Stimulated activated naive CD8-positive, alpha-beta T cell treated with anti-CD3 and anti-CD28 coated beads, Interleukin-15, Interleukin-2, amounts not matched to agents 100 ng/mL and 50 ng/mL, for 24 hours (primary cell): ENCODE measurements around the gene GPR68.
"Not testable (repeated sequence)": the region's sequence is repeated elsewhere in the genome, so short reads cannot be mapped to it uniquely, and the experiment has no call there.

Experiments used
- H3K27ac Mint-ChIP-seq: one replicate; pipeline ENCODE4 v1.8.0; 2021; ENCODE audit warnings: mild to moderate bottlenecking, mixed read lengths
- H3K27me3 Mint-ChIP-seq: one replicate; pipeline ENCODE4 v1.8.0; 2021; ENCODE audit warnings: mixed read lengths
- H3K36me3 Mint-ChIP-seq: one replicate; pipeline ENCODE4 v1.8.0; 2021; ENCODE audit warnings: low read depth, mixed read lengths
- H3K4me1 Mint-ChIP-seq: one replicate; pipeline ENCODE4 v1.8.0; 2021; ENCODE audit warnings: low read depth, mixed read lengths
- H3K4me3 Mint-ChIP-seq: one replicate; pipeline ENCODE4 v1.8.0; 2021; ENCODE audit warnings: mild to moderate bottlenecking, mixed read lengths
- H3K9me3 Mint-ChIP-seq: one replicate; pipeline ENCODE4 v1.8.0; 2021; ENCODE audit warnings: mixed read lengths

GPR68 gene

DNA sequence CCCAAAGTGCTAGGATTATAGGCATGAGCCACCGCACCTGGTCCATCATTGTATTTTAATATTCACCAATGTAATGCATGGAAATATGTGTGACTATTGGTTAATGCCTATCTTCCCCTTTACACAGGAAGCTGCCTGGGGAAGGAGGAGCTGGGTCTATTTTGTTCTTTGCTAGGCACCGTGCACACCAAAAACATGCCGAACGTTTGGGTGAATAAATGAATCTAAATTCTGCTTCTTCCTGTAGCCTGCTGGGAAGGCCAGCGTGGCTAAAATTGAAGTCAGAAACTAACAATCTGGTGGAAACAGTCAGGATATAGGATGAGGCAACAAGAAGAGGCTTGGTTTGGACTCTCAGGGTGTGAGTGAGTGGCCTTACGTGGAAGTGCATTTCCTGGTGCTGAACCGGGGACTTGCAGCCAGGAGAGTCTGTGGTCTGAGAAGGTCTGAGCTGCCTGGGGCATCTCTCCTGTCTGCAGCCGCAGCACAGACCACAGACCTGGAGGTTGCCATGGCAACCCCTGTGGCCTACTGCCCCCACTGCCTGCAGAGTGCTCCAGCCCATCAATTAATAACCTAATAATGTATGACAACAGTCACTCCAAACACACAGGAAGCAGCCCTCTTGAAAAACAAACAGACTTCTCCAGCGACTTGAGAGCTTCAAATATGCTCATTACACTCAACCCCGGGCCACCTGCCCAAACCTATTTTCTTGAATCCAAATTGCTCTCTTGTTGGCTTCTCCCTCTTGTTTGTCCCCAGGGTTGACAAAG, 5.5 kb upstream of the GPR68 start:
- peak overlapping the region; percentile 84 for H3K27ac Mint-ChIP-seq
- H3K27me3 Mint-ChIP-seq = no peaks in the 10 kb centered on the region
- H3K4me3 Mint-ChIP-seq = peak overlapping the region; percentile 45
- H3K9me3 Mint-ChIP-seq = peaks cover 4% of the 10 kb centered on the region
- peaks cover 91% of the 10 kb centered on the region for H3K4me1 Mint-ChIP-seq
- H3K36me3 Mint-ChIP-seq = peaks cover 12% of the 10 kb centered on the region

DNA sequence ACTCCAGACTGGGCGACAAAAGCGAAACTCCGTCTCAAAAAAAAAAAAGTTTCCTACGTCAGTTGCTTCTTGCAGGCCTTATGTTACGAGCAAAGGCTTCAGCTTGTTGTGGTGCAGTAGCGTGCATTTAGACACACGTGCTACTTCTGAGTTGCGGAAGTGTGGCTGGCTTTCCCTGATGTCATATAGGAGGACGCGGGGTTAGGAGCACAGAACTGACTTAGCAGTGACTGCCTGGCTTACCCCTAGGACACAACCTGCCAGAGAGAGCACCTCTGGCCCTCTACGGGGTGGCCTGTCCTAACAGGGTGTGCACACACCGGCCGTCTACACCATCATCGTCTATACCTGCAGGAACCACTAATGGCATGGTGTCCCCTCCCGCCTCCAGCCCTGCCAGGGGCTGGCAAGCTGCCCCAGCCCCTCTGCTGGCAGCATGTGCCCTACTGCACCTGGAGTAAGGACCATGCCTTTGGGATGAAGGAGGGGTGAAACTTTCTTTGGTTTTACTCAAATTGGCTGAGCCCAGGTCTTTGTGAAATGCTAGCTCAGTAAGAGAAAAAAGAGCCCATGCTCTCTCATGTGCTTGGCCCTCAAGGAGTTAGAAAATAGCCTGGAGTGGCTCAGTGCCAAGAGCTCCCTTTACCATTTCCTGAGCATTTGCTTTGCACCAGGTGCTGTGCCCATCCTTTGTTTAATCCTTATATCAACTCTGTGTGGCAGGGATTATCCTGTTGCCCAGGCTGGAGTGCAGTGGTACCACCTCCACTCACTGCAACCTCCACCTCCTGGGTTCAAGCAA, 1.7 kb upstream of the GPR68 start:
- peaks cover 17% of the 10 kb centered on the region for H3K36me3 Mint-ChIP-seq

DNA sequence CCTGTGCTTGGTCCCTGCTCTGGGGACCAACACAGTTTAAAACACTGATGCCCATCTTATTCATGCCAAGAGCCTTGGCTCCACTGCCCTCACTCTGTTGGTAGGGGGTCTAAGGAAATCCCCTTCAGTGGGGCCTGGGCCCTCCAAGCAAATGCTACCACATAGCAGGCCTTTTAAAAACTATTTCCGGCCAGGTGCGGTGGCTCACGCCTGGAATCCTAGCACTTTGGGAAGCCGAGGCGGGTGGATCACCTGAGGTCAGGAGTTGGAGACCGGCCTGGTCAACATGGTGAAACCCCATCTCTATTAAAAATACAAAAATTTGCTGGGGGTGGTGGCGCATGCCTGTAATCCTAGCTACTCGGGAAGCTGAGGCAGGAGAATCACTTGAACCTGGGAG, 1.1 kb upstream of the GPR68 start:
- Mint-ChIP-seq H3K27ac (peak overlapping the region; percentile 95), H3K4me1 (peaks cover 97% of the 10 kb centered on the region), H3K36me3 (peaks cover 16% of the 10 kb centered on the region), H3K4me3 (peak overlapping the region; percentile 81)
- not testable (repeated sequence) for H3K27me3 Mint-ChIP-seq, H3K9me3 Mint-ChIP-seq

More for the DNA sequence above, 1.7 kb upstream of the GPR68 start:
- Mint-ChIP-seq H3K9me3 (peaks cover 4% of the 10 kb centered on the region), H3K4me1 (peaks cover 97% of the 10 kb centered on the region), H3K4me3 (peak overlapping the region; percentile 81), H3K27me3 (no peaks in the 10 kb centered on the region), H3K27ac (peak overlapping the region; percentile 95)

DNA sequence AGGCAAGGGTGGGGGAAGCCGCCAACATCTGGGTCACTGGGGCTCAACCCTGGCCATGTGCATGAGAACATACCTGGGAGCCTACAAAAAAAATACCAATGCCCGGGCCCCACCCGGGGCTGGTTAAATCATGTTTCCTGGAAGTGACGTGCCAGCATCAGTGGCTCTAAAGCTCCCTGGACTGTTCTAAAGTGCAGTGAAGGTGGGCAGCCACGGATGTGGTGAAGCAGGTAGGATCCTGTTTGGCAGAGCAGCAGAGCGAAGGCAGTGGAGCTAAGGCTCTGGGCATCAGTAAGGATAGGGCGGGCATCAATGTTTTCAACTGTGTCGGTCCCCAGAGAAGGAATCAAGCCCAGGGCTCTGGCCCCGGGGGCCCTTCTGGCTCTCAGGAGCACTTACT, 525 bp upstream of the GPR68 start:
- peak overlapping the region; percentile 81 for H3K4me3 Mint-ChIP-seq
- H3K27ac Mint-ChIP-seq = peak overlapping the region; percentile 95
- peaks cover 97% of the 10 kb centered on the region for H3K4me1 Mint-ChIP-seq
- H3K36me3 Mint-ChIP-seq = peaks cover 15% of the 10 kb centered on the region
- H3K9me3 Mint-ChIP-seq = peaks cover 4% of the 10 kb centered on the region
- H3K27me3 Mint-ChIP-seq = no peaks in the 10 kb centered on the region

DNA sequence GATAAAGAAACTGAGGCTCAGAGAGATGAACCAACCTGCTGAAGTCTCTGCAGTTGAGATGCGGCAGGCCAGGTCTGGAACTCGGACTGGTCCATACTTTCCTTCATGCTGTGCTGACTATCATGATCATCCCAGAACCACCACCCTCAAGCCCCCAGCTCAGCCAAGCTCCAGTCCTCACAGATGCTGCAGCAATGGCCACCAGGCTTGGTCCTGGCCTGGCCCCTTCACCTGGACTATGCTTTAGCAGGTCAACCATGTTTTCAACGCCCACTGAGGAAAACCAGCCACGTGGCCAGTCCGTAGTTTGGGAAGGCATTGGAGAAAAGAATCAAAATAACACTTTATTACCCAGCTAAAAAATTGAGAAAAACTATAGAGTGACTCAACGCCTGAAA, 1.4 kb downstream of the GPR68 start:
- Mint-ChIP-seq H3K9me3 (peaks cover 4% of the 10 kb centered on the region), H3K4me1 (peaks cover 100% of the 10 kb centered on the region), H3K27ac (peak overlapping the region; percentile 95), H3K36me3 (peaks cover 22% of the 10 kb centered on the region), H3K4me3 (peak overlapping the region; percentile 81), H3K27me3 (no peaks in the 10 kb centered on the region)

DNA sequence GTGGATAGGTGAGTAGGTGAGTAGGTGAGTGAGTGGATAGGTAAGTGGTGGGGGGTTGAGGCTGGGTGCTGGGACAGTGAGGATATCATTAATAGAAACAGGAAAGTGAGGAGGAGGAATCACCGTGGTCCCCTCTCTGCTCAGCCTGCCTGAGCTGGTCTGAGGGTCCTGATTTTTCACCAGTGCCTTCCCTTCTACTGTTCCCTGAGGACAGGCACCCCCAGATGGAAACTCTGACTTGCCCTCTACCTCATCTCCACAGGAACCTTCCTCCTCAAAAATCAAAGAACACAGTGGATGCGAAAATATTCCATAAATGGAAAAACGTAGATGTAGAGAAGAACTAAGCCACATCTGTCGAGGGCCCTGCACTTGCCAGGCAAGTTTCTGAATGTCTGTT, 1.9 kb downstream of the GPR68 start:
- Mint-ChIP-seq H3K36me3 (peaks cover 21% of the 10 kb centered on the region), H3K4me3 (peak overlapping the region; percentile 81), H3K27ac (peak overlapping the region; percentile 95), H3K27me3 (no peaks in the 10 kb centered on the region), H3K9me3 (peaks cover 4% of the 10 kb centered on the region), H3K4me1 (peaks cover 100% of the 10 kb centered on the region)

DNA sequence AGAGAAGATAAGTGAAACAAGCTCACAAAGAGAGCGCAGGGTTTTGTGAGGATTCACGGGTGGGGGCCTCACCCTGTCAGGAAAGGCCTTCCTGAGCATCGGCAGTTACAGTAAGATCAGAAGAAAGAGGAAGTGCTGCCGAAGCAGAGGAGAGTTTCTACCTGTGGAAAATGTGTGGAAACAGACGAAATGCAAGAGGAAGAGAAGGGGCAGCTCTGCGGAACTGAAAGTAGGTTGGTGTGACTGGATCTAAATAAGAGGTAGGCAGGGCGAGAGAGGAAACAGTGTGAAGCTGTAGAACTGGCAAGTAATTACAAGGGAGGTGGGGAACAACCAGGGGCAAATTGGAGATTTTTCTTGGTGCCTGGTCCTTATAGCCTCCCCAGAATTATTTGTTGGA, 2.6 kb downstream of the GPR68 start:
- Mint-ChIP-seq H3K27ac (peak overlapping the region; percentile 95), H3K4me3 (peak overlapping the region; percentile 81), H3K36me3 (peaks cover 16% of the 10 kb centered on the region), H3K9me3 (no peaks in the 10 kb centered on the region), H3K27me3 (no peaks in the 10 kb centered on the region), H3K4me1 (peaks cover 94% of the 10 kb centered on the region)

DNA sequence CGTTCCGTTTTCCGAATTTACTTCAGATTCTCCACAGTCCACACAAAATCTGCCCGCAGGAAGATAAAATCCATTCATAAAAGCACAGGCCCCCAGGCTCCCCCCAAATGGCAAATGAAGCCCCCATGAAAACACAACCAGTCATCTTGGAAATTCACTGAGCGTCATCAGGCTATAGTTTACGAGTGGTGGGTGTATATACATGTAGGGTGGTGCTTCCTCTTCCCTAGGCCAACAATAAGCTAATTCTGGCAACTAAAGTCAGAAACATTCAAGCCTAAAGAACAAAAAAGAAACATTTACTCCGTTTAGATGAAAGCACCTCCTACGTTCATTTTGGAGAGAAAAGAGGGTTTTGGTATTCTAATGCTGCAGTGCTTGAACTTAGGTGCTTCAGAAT, 5.8 kb downstream of the GPR68 start:
- H3K4me3 Mint-ChIP-seq = peak overlapping the region; percentile 44
- peaks cover 31% of the 10 kb centered on the region for H3K36me3 Mint-ChIP-seq
- no peaks in the 10 kb centered on the region for H3K27me3 Mint-ChIP-seq
- no peaks in the 10 kb centered on the region for H3K9me3 Mint-ChIP-seq
- peaks cover 75% of the 10 kb centered on the region for H3K4me1 Mint-ChIP-seq
- peak overlapping the region; percentile 68 for H3K27ac Mint-ChIP-seq

DNA sequence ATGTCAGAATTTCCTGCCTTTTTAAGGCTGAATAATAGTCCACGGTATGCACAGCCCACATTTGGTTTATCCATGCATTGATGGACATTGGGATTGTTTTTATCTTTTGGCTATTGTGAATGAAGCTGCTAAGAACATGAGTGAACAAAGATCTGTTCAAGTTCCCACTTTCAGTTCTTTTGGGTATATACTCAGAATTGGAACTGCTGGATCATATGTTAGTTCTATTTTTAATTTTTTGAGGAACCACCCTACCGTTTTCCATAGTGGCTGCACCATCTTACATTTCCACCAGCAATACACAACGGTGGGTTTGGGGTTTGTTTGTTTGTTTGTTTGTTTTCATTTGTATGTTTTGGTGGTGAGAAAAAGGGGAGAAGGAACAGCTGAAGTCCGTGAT, 6.4 kb downstream of the GPR68 start:
- peaks cover 31% of the 10 kb centered on the region for H3K36me3 Mint-ChIP-seq
- H3K27me3 Mint-ChIP-seq = no peaks in the 10 kb centered on the region
- peak overlapping the region; percentile 47 for H3K27ac Mint-ChIP-seq
- peaks cover 69% of the 10 kb centered on the region for H3K4me1 Mint-ChIP-seq
- H3K9me3 Mint-ChIP-seq = no peaks in the 10 kb centered on the region
- peak overlapping the region; percentile 44 for H3K4me3 Mint-ChIP-seq

DNA sequence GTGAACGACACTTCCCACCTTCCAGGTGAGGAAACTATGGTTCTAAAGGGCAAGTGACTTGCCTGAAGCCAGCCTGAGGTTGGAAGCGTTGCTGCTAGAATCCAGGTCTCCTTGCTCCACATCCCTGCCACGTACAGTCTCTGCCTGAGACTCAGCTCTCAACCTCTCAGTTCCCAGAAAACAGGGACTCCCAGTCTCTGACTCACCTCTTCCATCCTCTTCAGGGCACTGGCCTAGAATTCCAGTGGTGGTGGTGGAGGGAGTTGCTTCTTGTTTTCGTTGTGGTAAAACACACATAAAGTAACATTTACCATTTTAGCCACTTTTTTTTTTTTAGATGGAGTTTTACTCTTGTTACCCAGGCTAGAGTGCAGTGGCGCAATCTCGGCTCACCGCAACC, 7.3 kb downstream of the GPR68 start:
- Mint-ChIP-seq H3K27ac (no peak overlapping the region), H3K4me3 (no peak overlapping the region), H3K36me3 (peaks cover 36% of the 10 kb centered on the region), H3K4me1 (peaks cover 66% of the 10 kb centered on the region), H3K9me3 (no peaks in the 10 kb centered on the region), H3K27me3 (no peaks in the 10 kb centered on the region)

DNA sequence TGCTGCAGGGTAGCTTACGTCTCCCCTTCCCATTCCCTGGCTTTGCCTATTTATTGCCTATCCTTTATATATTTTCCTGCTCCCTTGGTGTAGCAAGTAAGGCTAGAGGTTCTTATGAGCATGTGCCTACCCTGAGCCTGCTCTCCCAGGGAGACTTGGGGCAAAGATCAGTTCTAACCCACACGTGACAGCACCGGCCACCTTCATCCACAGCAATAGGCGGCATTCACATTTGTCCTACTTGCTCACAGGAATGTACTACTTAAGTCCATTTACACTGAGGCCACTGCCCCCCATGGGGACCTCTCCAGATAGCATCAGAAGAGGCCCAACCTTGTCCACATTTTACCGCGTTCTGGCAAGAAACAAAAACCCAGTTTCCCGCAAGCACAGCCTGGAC, 8.7 kb downstream of the GPR68 start:
- Mint-ChIP-seq H3K27ac (peak overlapping the region; percentile 12), H3K4me1 (peaks cover 66% of the 10 kb centered on the region), H3K9me3 (no peaks in the 10 kb centered on the region), H3K27me3 (no peaks in the 10 kb centered on the region), H3K36me3 (peaks cover 39% of the 10 kb centered on the region), H3K4me3 (no peak overlapping the region)

DNA sequence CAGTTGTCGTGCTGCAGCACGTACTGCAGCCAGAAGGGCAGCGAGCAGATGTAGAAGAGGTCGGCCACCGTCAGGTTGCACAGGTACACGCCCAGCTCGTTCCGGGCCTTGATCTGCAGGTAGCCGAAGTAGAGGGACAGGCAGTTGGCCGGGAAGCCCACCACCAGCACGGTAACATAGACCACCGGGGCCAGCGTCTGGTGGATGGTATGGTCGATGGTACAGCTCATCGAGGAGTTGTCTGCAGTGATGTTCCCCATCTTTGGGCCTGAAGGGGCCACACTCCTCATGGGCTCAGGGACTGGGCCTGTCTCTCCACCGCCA, 9.8 kb downstream of the GPR68 start:
- Mint-ChIP-seq H3K27ac (no peak overlapping the region), H3K4me1 (peaks cover 66% of the 10 kb centered on the region), H3K27me3 (no peaks in the 10 kb centered on the region), H3K9me3 (no peaks in the 10 kb centered on the region), H3K36me3 (peaks cover 41% of the 10 kb centered on the region), H3K4me3 (no peak overlapping the region)

DNA sequence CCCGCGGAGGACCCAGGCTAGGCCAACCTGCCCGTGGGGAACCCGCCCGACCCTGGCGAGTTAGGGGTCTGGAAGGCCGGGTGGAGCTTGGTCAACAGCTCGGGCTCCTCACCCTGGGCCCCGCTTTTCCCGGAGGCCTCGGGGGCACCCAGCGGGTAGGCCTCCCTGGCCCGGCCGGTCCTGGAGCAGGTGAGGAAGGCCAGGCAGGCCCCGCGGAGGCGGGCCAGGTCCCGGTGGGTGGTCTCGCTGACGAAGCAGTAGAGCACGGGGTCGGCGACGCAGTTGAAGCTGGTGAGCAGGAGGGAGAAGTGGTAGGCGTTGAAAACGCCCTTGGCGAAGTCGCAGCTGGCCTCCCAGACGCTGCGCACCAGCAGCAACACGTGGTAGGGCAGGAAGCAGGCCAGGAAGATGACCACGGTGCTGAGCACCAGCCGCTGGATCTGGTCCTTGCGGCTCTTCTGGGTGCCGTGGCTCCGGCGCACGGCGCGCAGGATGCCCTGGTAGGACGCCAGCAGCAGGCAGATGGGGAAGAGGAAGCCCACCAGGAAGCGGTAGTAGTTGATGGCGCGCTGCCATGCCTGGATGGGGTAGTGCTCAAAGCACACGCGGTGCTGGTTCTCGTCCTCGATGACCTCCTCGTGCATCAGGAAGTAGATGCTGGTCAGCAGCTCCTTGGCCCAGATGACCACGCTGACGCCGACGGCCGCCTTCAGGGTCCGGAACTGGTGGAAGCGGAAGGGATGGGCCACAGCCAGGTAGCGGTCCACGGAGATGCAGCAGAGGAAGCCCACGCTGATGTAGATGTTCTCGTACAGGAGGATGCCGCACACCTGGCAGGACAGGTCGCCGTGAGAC, 10.3 kb downstream of the GPR68 start:
- Mint-ChIP-seq H3K27ac (no peak overlapping the region), H3K4me3 (no peak overlapping the region)

DNA sequence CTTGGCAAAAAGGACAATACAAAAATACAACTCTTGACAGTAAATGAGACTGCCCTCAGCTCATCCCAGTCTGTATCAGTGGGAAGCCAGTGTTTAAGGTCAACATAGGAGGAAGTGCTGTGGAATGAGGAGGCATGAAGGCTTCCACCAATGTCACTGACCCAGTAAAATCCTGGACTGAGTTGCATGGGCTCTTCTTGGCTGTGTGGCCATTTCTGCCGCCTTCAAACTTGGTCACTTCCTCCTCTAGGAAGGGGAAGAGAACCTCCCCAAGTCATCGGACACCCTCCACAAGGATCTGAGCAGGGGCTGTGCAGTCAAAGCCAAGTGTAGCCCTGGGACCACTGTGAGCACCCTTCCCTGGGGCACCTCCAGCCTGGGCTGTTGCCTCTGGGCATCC, 11.9 kb downstream of the GPR68 start:
- H3K36me3 Mint-ChIP-seq = peaks cover 38% of the 10 kb centered on the region
- H3K27ac Mint-ChIP-seq = peak overlapping the region; percentile 55
- H3K4me1 Mint-ChIP-seq = peaks cover 66% of the 10 kb centered on the region
- H3K9me3 Mint-ChIP-seq = no peaks in the 10 kb centered on the region
- H3K4me3 Mint-ChIP-seq = no peak overlapping the region
- H3K27me3 Mint-ChIP-seq = no peaks in the 10 kb centered on the region

More for the DNA sequence above, 10.3 kb downstream of the GPR68 start:
- peaks cover 66% of the 10 kb centered on the region for H3K4me1 Mint-ChIP-seq
- H3K27me3 Mint-ChIP-seq = no peaks in the 10 kb centered on the region
- H3K9me3 Mint-ChIP-seq = no peaks in the 10 kb centered on the region
- peaks cover 38% of the 10 kb centered on the region for H3K36me3 Mint-ChIP-seq

DNA sequence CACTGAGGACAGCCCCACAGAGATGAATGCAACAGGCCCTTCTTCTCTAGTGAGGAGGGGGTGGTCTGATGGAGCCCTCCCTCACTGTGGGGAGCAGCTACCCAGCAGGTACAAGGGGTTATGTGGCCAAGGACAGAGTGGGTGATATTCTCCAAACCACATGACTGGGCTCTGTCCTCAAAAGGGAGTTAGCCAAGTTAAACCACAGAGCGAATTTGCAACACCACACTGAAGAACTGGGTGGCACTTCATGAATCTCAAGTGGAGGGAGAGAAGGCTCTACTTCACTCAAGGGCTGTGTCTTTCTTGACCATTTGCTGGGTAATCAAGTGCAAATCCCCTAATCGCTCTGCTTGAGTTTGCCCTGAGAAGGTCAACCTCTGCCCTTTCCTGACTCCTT, 12.5 kb downstream of the GPR68 start:
- Mint-ChIP-seq H3K9me3 (no peaks in the 10 kb centered on the region), H3K27me3 (no peaks in the 10 kb centered on the region), H3K27ac (peak overlapping the region; percentile 77), H3K4me1 (peaks cover 70% of the 10 kb centered on the region), H3K4me3 (no peak overlapping the region), H3K36me3 (peaks cover 38% of the 10 kb centered on the region)
